Measurements from ENCODE around the gene HSPA9.

GRCh38 chr5:138538943-138539627 lies 36.1 kb downstream of the HSPA9 start:
- TF ChIP-seq AFF4 (CRISPR knock-in tag; IDR thresholded peaks at IDR 0.05), result no peak
- TF ChIP-seq, protein P1, sequence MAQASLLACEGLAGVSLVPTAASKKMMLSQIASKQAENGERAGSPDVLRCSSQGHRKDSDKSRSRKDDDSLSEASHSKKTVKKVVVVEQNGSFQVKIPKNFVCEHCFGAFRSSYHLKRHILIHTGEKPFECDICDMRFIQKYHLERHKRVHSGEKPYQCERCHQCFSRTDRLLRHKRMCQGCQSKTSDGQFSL (CRISPR knock-in tag; IDR thresholded peaks at IDR 0.05), result no peak
- no peak for TF ChIP-seq MXI1 (IDR thresholded peaks at IDR 0.05; ENCODE audit: borderline replicate concordance, low read depth, low read length)
- no peak for TF ChIP-seq SMAD1 (CRISPR knock-in tag; IDR thresholded peaks at IDR 0.05; ENCODE audit: borderline replicate concordance, low read depth)
- TF ChIP-seq ZSCAN21 (CRISPR knock-in tag; IDR thresholded peaks at IDR 0.05; ENCODE audit: borderline replicate concordance), result no peak
- TF ChIP-seq, protein P2, sequence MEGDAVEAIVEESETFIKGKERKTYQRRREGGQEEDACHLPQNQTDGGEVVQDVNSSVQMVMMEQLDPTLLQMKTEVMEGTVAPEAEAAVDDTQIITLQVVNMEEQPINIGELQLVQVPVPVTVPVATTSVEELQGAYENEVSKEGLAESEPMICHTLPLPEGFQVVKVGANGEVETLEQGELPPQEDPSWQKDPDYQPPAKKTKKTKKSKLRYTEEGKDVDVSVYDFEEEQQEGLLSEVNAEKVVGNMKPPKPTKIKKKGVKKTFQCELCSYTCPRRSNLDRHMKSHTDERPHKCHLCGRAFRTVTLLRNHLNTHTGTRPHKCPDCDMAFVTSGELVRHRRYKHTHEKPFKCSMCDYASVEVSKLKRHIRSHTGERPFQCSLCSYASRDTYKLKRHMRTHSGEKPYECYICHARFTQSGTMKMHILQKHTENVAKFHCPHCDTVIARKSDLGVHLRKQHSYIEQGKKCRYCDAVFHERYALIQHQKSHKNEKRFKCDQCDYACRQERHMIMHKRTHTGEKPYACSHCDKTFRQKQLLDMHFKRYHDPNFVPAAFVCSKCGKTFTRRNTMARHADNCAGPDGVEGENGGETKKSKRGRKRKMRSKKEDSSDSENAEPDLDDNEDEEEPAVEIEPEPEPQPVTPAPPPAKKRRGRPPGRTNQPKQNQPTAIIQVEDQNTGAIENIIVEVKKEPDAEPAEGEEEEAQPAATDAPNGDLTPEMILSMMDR (CRISPR knock-in tag; IDR thresholded peaks at IDR 0.05), result no peak
- no peak for TF ChIP-seq SMARCC2 (IDR thresholded peaks at IDR 0.05)
